HUES48 (cell line): ENCODE results near the gene TMEM92.
"Not testable (repeated sequence)": the region's sequence is repeated elsewhere in the genome, so short reads cannot be mapped to it uniquely, and the experiment has no call there.

Experiments
- H3K27ac ChIP-seq: one replicate; pipeline ENCODE4 v1.7.0; 2013; ENCODE audit warnings: low read depth, low read length, inconsistent platforms
- H3K27me3 ChIP-seq: 2 replicates; pipeline ENCODE4 v1.6.1; 2013; ENCODE audit warnings: mild to moderate bottlenecking, low read length; ENCODE audit not compliant: control insufficient read depth, insufficient read depth
- H3K36me3 ChIP-seq: 2 replicates; pipeline ENCODE4 v1.6.1; 2013; ENCODE audit warnings: low read length; ENCODE audit not compliant: control insufficient read depth, insufficient read depth
- H3K4me1 ChIP-seq: 2 replicates; pipeline ENCODE4 v1.6.1; 2013; ENCODE audit warnings: mild to moderate bottlenecking, low read length; ENCODE audit not compliant: control insufficient read depth, insufficient read depth
- H3K4me3 ChIP-seq: 2 replicates; pipeline ENCODE4 v1.5.1; 2013; ENCODE audit warnings: mild to moderate bottlenecking, low read depth, low read length
- H3K9ac ChIP-seq: 2 replicates; pipeline ENCODE4 v1.6.1; 2013; ENCODE audit warnings: mild to moderate bottlenecking, low read depth, low read length, moderate library complexity
- H3K9me3 ChIP-seq: 2 replicates; pipeline ENCODE4 v1.6.1; 2013; ENCODE audit warnings: low read length; ENCODE audit not compliant: control insufficient read depth, insufficient read depth

Gene TMEM92

GRCh38 chr17:50289991-50290702, 15.9 kb downstream of the TMEM92 start:
- Histone ChIP-seq H3K4me1 (no peaks in the 10 kb centered on the region), H3K9ac (no peak overlapping the region), H3K27ac (no peak overlapping the region), H3K9me3 (no peaks in the 10 kb centered on the region), H3K36me3 (no peaks in the 10 kb centered on the region), H3K4me3 (no peak overlapping the region), H3K27me3 (no peaks in the 10 kb centered on the region)

- no peaks in the 10 kb centered on the region for H3K4me1 ChIP-seq
- no peak overlapping the region for H3K4me3 ChIP-seq
- no peaks in the 10 kb centered on the region for H3K27me3 ChIP-seq
- no peak overlapping the region for H3K27ac ChIP-seq
- no peak overlapping the region for H3K9ac ChIP-seq
- H3K36me3 ChIP-seq: no peaks in the 10 kb centered on the region
- no peaks in the 10 kb centered on the region for H3K9me3 ChIP-seq
Observed at GRCh38 chr17:50290933-50291332, 16.7 kb downstream of the TMEM92 start.

- no peaks in the 10 kb centered on the region for H3K36me3 ChIP-seq
- no peak overlapping the region for H3K27ac ChIP-seq
- H3K4me3 ChIP-seq: no peak overlapping the region
- H3K4me1 ChIP-seq: peaks cover under 1% of the 10 kb centered on the region; the same call in 1 of the 2 replicates
- H3K27me3 ChIP-seq: no peaks in the 10 kb centered on the region
- H3K9ac ChIP-seq: no peak overlapping the region
- H3K9me3 ChIP-seq: no peaks in the 10 kb centered on the region
Observed at GRCh38 chr17:50292465-50292864, 18.2 kb downstream of the TMEM92 start.

GRCh38 chr17:50295021-50295420, 20.8 kb downstream of the TMEM92 start:
- H3K9ac ChIP-seq: no peak overlapping the region
- H3K9me3 ChIP-seq: no peaks in the 10 kb centered on the region
- no peaks in the 10 kb centered on the region for H3K27me3 ChIP-seq
- no peaks in the 10 kb centered on the region for H3K36me3 ChIP-seq
- H3K4me1 ChIP-seq: peaks cover 8% of the 10 kb centered on the region; the same call in 1 of the 2 replicates
- no peak overlapping the region for H3K27ac ChIP-seq
- H3K4me3 ChIP-seq: no peak overlapping the region

- Histone ChIP-seq H3K36me3 (no peaks in the 10 kb centered on the region), H3K27ac (no peak overlapping the region), H3K4me1 (peaks cover 8% of the 10 kb centered on the region; the same call in 1 of the 2 replicates), H3K9ac (no peak overlapping the region), H3K4me3 (no peak overlapping the region), H3K9me3 (no peaks in the 10 kb centered on the region), H3K27me3 (no peaks in the 10 kb centered on the region)
Observed at GRCh38 chr17:50297407-50297865, 23.2 kb downstream of the TMEM92 start.

- Histone ChIP-seq H3K9ac (no peak overlapping the region), H3K9me3 (no peaks in the 10 kb centered on the region)
Observed at GRCh38 chr17:50298018-50298417, 23.8 kb downstream of the TMEM92 start.

GRCh38 chr17:50299776-50300175, 25.5 kb downstream of the TMEM92 start:
- H3K36me3 ChIP-seq: no peaks in the 10 kb centered on the region
- H3K4me3 ChIP-seq: no peak overlapping the region
- H3K9ac ChIP-seq: no peak overlapping the region
- H3K27ac ChIP-seq: no peak overlapping the region
- H3K27me3 ChIP-seq: no peaks in the 10 kb centered on the region
- no peaks in the 10 kb centered on the region for H3K9me3 ChIP-seq
- peaks cover 14% of the 10 kb centered on the region; the same call in 1 of the 2 replicates for H3K4me1 ChIP-seq

More at GRCh38 chr17:50298018-50298417, 23.8 kb downstream of the TMEM92 start:
- no peak overlapping the region for H3K27ac ChIP-seq
- no peaks in the 10 kb centered on the region for H3K27me3 ChIP-seq
- H3K4me3 ChIP-seq: no peak overlapping the region
- H3K4me1 ChIP-seq: peaks cover 8% of the 10 kb centered on the region; the same call in 1 of the 2 replicates
- H3K36me3 ChIP-seq: no peaks in the 10 kb centered on the region

GRCh38 chr17:50300824-50301223, 26.6 kb downstream of the TMEM92 start:
- H3K9ac ChIP-seq, H3K36me3 ChIP-seq, H3K9me3 ChIP-seq, H3K27me3 ChIP-seq, H3K27ac ChIP-seq, H3K4me3 ChIP-seq: not testable (repeated sequence)
- peaks cover 14% of the 10 kb centered on the region; the same call in 1 of the 2 replicates for H3K4me1 ChIP-seq

GRCh38 chr17:50301891-50302584, 27.8 kb downstream of the TMEM92 start:
- Histone ChIP-seq H3K9me3 (no peaks in the 10 kb centered on the region), H3K27ac (no peak overlapping the region), H3K36me3 (no peaks in the 10 kb centered on the region), H3K4me3 (no peak overlapping the region), H3K9ac (no peak overlapping the region), H3K27me3 (no peaks in the 10 kb centered on the region), H3K4me1 (peaks cover 14% of the 10 kb centered on the region; the same call in 1 of the 2 replicates)

GRCh38 chr17:50303051-50303450, 28.8 kb downstream of the TMEM92 start:
- H3K4me3 ChIP-seq: no peak overlapping the region
- H3K36me3 ChIP-seq: no peaks in the 10 kb centered on the region
- peak overlapping the region; percentile 40 for H3K27ac ChIP-seq
- H3K4me1 ChIP-seq: peaks cover 8% of the 10 kb centered on the region; the same call in 1 of the 2 replicates
- no peaks in the 10 kb centered on the region for H3K9me3 ChIP-seq
- H3K9ac ChIP-seq: no peak overlapping the region
- no peaks in the 10 kb centered on the region for H3K27me3 ChIP-seq

GRCh38 chr17:50303596-50303995, 29.3 kb downstream of the TMEM92 start:
- H3K9ac ChIP-seq: no peak overlapping the region
- no peaks in the 10 kb centered on the region for H3K27me3 ChIP-seq
- H3K9me3 ChIP-seq: no peaks in the 10 kb centered on the region
- H3K27ac ChIP-seq: peak overlapping the region; percentile 40
- peaks cover 5% of the 10 kb centered on the region; the same call in 1 of the 2 replicates for H3K4me1 ChIP-seq
- H3K36me3 ChIP-seq: no peaks in the 10 kb centered on the region
- H3K4me3 ChIP-seq: no peak overlapping the region
